Measurements from ENCODE around the gene PARD3.
A peak's percentile ranks its signal among the peaks of the same experiment; 100 is the strongest.
"Not testable (repeated sequence)": the region's sequence is repeated elsewhere in the genome, so short reads cannot be mapped to it uniquely, and the experiment has no call there.

Gene PARD3

DNA sequence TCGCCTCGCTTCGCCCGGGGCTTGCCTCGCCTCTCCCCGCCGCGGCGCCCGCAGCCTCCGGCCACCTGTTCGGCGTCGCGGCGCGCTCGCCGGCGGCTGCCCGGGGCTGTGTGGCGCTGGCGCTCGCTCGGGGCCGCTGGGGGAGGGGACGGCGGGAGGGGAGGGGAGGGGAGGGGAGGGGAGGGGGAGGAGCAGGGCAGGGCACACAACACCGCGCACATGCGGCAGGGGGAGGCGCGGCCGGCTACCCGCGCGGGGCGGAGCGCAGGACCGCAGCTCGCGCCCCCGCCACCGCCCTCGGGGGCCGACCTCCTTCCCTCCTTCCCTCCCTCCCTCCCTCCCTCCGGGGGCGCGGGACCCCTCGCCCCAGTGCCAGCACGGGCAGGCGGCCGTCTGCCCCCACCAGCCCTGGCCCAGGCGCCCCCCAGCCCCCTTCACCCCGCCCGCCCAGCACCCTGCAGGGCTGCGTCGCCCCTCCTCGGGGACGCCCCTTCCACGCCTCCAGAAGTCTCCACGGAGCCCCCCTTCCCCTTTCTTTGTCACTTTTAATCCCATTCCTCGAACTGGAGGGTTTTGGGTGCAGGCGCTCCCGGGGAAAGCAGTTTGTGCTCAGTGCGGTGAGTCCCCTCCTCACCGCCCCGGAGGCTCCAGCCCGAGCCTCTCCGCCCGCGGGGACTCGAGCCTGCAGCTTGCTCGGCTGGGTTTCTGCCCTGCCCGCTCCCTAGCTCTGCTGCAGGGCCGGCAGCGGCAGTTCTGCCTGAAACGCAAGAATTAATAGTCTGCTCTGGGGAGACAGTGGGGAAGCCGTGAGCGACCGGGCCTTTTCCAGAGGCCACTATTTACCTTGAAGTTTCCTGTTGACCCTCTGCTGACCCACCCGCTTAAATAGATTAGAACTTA, at the start of gene PARD3:
Gene PARD3, minus strand, starts transcription at position 112 of the 900 bp plus-strand sequence. CDS start 301 bp downstream, outside the sequence.
- DNase-seq, result peak; percentile 48

DNA sequence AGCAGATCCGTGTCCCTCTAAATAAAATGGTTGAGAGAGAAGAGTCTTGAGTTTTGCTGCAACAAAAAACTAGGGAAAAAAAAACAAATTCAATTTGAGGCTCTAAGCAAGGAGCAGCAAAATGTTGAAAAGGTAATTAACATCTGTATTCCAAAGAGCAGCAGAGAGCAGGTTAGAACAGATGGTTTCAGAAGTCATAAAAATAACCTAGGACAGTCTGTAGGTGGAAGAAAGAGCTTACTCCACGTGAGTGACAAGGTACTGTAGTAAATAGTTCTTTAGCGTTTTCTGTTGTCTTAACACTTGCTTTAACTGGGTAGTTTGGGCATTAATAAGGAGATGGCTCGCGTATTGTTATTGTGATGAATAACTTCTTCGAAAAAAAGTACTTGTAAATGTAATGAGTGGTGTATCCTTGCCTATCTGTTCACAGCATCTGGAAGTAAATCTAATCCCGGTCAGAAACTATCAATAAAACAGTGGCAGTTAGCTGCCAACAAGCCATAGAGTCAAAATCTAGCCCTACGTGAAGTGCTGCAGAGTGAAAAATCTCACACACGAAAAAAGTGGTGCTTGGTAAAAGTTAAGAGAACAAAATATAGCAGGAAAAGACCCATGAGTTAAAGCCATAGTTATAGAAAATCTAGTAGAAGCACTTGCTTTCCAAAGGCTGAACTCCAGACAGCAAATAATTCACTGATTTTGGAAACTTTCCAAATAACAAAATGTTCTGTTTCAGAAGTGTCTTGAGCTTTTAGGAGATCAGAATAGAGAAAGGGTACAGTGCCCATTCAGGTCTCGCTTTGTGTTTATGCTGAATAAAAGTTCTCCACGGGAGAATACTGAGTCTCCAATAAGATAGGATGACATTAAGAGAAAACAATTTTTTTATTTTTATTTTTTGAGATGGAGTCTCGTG, 49.3 kb upstream of the PARD3 start:
- DNase-seq, result peak; percentile 34

DNA sequence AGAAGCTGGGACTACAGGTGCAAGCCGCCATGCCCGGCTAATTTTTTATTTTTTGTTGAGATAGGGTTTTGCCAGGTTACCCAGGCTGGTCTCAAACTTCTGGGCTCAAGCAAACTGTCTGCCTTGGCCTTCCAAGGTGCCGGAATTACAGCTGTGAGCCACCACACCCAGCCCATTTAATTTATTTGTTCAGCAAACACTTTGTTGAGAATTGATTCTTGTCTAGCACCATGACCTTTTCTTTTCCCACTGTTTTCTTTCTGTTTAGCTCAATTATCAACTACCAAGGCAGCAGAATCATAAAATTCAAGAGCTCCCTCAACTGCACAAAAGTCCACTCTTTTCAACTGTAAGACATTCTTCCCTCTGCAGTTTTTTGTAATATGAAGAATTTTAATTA, 47.8 kb upstream of the PARD3 start:
- no peak for DNase-seq

DNA sequence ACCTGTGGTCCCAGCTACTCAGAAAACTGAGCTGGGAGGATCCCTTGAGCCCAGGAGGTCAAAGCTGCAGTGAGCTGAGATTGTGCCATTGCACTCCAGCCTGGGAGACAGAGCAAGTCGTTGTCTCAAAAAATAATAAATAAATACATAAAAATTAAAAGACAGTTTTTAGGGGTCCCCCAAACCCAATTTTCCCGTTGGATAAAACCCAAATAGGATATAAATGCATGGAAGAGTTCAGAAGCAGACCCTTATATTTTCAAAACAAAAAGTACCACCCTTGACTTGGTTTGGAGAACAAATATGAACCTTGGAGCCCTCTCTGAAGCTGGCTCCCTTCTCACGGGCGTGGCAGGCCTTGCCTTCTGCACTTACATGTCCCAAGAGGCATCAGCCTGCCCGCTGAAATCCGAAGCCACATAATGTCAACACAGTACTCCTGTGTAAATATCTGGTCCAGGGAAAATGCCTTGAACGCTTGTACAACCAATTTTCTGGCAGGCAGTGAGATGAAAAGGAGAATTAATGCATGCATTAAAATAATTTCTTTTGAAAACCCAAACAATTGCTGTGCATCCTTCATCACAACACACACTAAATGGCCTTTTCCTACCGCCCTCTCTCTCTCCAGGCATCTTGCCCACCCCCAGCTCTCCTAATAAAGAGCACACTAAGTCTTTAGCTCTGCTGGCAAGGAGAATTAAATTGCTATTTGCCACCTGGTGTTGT, 46.4 kb upstream of the PARD3 start:
- peak; percentile 21 for DNase-seq

DNA sequence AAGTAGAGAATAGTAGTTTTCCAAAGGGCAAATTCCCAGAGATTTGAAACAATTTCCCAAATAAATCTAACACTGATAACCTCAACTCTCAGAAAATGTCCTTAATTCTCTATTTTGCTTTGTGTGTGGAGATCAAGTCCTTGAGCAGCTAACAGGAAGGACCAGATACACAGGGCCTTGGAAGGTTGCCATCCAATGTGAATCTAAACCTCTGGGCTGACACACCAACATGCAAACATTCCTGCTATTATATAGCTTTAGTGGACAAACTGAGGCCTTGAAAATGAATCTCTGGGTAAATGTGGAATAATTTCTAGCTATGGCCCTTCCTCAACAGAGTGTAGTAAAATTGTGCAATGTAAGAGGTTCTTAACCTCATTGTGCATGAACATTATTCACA, 44.1 kb upstream of the PARD3 start:
- no peak for DNase-seq

DNA sequence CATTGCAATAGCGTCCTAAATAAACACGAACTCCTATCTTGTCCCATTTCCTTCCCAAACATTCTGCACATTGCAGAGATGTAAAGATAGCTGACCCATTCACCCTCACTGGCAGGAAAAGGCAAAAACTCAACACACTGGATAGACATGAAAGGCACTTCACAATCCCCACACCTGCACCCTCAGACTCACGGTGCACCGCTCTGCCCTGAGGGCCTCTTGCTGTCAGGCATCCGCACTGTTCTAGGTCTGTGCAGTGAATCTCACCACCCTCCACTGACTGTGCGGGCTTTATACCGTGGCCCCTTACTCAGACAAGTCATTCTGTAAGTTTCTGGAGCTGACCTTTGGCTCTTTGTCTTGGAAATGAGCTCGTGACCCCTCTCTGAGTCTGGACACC, 42.9 kb upstream of the PARD3 start:
- DNase-seq, result no peak

DNA sequence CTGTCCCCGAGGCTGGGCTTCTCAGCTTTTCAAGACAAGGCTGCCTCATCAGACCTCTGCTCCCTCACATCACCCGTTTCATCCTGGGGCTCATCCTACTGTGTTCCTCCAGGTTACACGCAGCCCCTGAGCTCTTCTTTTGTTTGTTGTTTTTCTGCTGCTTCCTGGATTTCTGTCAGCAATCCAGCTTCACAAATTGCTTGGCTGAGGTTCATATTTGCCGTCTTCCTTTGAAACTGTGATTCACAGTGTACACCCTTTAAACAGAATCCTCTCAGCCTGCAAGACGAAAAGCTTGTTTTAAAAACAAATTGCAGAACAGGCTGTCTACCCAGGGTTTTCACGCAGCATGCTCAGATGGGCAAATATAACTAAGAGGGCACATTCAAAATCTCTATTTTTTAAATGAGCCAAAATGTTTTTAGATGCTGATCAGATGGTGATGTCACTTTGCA, 39.1 kb upstream of the PARD3 start:
- peak; percentile 48 for DNase-seq

DNA sequence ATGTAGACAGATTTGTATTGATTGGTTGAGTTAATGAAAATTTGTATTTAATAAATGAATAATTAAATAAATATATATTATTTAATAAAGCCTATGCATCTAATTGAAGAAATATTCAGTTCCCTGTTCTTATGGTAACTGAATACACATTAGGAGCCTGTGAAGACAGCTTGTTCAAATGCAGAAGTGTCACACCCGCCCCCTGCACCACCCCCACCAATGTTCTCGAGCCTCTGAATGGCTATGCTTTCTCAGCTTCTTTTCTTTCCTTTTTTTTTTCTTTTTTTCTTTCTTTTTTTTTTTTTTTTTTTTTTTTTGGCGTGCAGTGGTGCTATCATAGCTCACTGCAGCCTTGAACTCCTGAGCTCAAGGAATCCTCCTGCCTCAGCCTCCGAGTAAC, 38.3 kb upstream of the PARD3 start:
- no peak for DNase-seq

DNA sequence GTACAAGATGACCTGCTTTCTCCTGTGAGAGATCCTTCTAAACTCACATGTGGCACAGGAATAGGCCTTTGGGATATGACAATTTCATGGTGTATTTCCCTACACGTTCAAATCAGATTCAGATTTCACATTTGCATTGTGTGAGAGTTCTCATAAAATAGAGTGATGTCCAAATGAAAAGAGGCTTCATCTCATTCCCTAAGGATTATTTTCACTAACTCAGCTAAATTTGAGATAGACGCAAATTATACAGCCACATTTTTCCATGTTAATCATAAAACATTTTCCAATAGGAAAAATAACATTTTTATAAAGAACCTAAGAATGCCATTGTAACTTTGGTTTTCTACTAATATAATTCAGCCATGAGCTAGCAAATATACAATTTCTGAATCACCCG, 35.5 kb upstream of the PARD3 start:
- DNase-seq, result no peak

DNA sequence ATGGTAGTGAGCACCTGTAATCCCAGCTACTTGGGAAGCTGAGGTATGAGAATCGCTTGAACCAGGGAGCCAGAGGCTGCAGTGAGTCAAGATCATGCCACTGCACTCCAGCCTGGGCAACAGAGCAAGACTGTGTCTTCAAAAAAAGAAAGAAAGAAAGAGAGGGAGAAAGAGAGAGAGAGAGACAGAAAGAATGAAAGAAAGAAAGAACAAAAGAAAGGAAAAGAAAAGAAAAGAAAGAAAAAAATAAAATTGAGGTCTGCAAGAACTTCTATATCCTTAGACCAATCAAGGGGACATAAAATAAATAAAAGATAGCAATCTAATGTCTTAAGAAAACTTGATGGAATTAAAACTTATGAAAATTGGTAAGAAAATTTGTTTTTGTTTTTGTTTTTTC, 34.9 kb upstream of the PARD3 start:
- DNase-seq, result no peak

DNA sequence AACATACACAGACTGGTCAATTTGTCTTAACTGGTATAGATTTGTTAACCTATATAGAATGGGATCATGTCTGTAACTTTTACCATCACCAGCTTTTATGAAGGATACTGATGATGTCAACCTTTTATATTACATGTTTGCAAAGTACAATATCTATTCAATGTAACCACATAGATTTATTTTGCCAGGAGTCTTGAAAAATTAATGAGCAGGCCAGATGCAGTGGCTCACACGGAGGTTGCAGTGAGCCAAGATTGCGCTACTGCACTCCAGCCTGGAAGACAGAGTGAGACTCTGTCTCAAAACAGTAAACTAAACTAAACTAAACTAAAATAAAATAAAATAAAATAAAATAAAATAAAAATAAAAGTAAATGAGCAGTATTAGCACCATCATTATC, 30.0 kb upstream of the PARD3 start:
- no peak for DNase-seq

DNA sequence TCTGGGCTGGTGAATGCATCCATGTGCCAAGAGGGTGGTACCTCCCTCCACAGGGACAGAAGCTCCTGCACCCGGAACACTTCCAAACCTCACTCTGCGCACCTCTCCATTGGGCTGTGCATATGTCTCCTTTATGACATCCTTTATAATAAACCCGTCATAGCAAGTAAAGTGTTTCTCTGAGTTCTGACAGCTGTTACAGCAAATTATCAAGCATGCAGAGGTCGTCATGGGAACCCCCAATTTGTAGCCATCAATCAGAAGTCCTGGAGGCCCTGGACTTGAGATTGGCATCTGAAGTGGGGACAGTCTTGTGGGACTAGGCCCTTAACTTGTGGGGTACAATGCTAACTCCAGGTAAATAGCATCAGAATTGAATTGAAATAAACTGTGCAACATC, 29.4 kb upstream of the PARD3 start:
- DNase-seq, result no peak

DNA sequence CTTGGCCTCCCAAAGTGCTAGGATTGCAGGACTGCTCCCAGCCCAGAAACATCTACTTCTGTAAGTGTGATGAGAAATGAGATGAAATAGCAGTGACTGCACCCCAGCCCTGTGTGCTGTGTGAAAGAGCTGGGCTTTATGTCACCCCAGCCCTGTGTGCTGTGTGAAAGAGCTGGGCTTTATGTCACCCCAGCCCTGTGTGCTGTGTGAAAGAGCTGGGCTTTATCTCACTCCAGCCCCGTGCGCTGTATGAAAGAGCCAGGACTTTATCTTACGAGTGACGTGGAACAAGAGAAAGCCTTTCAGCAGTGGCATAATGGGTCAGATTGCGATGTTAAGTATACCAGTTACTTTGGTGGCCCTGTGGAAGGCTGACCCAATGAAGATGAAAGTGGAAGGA, 28.4 kb upstream of the PARD3 start:
- not testable (repeated sequence) for DNase-seq

DNA sequence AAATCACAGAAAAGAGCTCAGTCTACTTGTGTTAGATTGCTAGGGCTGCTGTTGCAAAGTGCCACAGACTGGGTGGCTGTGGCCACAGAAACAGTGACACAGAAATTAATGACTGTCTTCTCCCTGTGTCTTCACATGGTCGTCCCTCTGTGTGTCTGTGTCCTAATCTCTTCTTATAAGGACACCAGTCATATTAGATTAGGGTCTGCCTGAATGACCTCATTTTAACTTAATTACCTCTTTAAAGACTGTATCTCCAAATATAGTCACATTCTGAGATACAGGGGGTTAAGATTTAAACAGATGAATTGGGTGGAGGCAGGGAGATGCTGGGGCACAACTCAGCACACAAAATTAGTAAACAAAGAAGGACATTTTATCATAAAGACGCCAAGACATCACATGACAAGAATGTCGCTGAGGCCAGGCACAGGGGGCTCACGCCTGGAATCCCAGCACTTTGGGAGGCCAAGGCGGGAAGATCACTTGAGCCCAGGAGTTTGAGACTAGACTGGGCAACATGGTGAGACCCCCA, 23.3 kb upstream of the PARD3 start:
- DNase-seq, result no peak

DNA sequence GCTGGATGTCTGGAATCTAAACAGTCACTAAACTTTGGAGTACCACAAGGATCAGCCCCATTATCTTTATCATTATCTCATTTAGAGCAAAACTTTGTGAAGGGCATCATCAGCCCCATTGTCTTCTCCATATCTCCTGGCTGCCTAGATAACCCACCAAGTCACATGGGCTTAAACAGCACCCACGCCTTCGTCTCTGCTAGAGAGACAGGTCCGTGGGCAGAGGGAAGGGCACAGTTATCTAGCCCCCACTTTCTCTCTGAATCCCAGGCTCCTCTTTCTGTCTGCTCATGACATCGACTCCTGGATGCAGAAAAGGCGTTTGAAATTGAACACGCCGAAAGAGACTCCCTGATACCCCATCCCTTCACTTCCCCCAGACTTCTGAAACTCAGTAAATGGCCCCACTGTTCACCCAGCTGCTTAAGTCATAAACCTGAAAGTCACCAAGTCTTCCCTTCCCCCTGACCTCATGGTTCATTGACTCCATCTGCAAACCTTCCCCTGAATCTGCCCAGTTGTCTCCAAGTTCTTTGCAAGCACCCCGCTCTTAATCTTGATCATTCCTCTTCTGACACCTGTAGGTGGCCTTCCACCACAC, 20.9 kb upstream of the PARD3 start:
- DNase-seq, result no peak

DNA sequence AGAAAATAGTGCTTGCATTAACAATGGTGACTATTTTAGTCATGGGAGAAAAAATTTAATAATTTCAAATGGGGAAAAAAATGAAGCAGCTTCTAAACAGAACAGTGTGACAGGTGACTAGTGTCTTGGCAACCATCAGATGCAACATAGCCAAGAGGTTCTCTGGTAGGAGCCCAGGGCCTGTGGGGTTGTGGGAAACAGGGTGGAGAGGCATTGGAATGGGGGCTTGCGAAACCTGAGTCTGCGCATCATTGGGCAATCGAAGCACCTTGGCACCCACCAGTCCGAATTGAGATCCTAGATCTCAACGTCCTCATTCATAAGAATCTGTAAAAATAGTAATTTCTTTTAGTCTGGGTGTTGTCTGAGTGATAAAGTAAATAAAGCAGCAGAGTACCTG, 19.2 kb upstream of the PARD3 start:
- no peak for DNase-seq

DNA sequence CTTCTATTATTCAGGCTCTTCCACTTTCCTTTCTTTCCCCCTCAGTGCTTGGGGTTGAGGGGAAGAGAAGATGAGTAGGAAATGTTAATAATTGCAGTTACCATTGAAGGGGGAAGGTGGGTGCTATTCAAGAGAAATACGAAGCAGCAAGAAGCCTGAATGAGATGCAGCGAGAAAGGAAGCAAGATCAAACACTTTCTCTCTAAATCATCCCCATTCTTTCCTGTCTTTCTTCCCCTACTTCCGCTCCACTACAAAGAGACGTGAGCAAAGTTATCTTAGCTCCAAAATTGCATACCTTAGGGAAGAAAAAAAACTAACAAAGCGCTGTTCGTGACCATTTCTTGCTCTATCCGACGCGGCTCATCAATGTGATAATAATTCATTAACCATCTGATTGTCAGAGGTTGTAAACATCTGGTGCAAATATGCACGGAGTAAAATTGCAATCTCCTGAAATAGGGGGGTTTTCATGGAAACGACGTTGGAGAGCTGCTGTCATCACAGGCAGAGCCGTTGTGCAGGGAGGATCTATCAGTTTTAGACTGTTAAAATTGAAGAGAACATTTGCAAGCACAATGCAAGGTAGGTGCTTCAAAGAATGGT, 15.2 kb upstream of the PARD3 start:
- DNase-seq, result no peak

DNA sequence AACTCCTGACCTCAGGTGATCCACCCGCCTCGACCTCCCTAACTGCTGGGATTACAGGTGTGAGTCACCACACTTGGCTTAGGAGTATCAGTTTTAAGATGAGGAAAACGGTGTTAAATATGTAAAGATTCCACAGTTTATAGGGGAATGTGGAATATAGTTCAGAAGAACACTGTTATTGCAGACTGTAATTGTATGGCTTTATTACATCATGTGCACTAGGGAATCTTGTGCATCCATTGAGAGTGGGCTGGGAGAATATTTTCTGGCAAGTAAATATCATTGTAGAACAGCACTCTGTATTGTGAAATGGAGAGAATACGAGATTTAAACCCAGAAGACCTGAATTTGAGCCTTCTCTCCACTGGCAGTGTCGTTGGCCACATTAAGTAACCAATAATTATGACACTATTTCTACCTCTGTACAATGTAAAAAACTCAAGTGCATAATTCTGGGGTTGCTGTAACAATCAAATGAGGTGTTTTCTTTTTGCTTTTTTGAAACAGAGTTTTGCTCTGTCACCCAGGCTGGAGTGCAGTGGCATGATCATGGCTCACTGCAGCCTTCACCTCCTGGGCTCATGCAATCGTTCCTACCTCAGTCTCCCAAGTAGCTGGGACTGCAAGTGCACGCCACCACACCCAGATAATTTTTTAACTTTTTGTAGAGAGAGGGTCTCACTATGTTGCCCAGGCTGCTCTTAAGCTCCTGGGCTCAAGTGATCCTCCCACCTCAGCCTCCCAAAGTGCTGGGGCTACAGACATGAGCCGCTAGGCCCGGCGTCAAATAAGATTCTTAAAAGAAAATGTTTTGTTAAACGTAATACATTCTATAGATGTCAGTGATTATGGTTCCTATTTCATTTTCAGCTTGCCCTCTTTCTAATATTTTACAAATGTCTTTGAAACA, 12.0 kb upstream of the PARD3 start:
- no peak for DNase-seq

DNA sequence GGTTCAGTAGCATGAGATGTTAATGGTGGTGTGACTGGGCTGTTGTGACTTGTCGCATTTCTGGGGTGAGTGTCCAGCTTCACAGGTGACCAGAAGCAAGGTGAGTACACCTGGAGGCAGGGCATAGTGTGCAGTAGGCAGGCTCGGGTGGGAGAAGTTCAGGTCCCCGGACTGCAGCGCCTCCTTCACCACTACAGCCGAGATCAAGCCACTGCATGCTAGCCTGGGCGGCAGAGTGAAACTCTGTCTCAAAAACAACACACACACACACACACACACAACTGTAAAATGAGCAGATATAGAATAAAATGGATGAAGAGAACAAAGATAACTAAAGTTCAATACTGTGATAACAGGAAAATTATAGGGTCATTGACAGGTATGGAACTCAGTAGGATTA, 11.1 kb upstream of the PARD3 start:
- no peak for DNase-seq

DNA sequence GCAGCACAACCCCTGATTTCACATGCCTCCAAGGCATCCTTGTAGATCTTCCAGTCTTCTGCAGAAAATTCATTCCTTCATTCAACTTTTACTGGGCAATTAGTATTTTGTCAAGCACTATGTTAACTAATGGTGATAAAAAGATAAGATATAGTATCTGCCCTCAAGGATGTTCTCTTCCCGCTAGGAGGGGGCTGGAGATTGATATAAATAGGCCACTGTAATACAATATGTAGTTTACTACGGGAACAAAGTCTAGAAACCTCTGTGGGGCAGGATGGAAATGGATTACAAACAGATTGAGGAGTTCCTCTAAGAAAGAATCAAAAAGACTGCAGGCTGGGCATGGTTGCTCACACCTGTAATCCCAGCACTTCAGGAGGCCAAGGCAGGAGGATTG, 10.3 kb upstream of the PARD3 start:
- no peak for DNase-seq

DNA sequence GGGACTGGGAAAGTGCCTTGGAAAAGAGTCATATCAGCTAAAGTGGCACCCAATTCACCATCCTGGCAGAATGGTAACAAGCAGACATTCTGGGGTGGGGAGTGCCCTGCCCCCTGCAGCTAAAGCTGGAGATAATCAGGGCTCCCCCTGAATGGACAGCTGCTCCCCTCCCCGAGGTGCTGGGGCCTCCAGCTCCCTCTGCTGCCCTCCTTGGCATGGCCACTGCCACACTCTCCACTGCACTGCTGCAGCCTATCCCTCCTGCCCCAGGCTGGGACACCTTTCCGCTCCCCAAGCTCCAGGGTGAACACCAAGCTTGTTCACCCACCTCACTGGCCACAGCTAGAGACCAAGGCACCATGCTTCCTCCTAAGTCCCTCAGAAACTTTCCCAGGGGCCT, 9.8 kb upstream of the PARD3 start:
- no peak for DNase-seq
